HepG2 (cell line): ENCODE results near the gene WNT2B. TPM values are rescaled to one million over a fixed set of nuclear protein-coding genes. Genes with fewer than 3 reads are reported as not detected.

ENCODE experiments used
- AHR ChIP-seq: IDR thresholded peaks from 2 replicates; pipeline ENCODE4 v1.6.1; 2018; ENCODE audit warnings: missing genetic modification reagents, missing compliant biosample characterization
- SP2 ChIP-seq: sonication (generic); formaldehyde crosslinking; IDR thresholded peaks from 2 replicates; pipeline ENCODE4 v1.5.1; 2020; ENCODE audit warnings: mild to moderate bottlenecking, missing genetic modification reagents
- ZNF687 ChIP-seq: sonication (generic); formaldehyde crosslinking; IDR thresholded peaks from 2 replicates; pipeline ENCODE4 v1.5.1; 2020; ENCODE audit warnings: mild to moderate bottlenecking, missing genetic modification reagents, moderate library complexity
- ZNF746 ChIP-seq: sonication (generic); formaldehyde crosslinking; IDR thresholded peaks from 2 replicates; pipeline ENCODE4 v1.8.0; 2022; ENCODE audit warnings: mild to moderate bottlenecking, missing genetic modification reagents
- ZSCAN31 ChIP-seq: sonication (generic); formaldehyde crosslinking; IDR thresholded peaks from 2 replicates; pipeline ENCODE4 v1.5.0; 2020; ENCODE audit warnings: low read depth, mild to moderate bottlenecking, missing genetic modification reagents
- polyA plus RNA-seq, 8 experiments: library from polyadenylated mRNA; depleted of rRNA in 3 of 8; stranded (reverse) in 7 of 8; unstranded in 1 of 8; fragments of >200 nt; fragmentation: Illumina TruSeq in 4 of 8; extraction: Trizol in 4 of 8; gene quantifications; 2 replicates each; pipeline versions ENCODE4 v1.2.1 to v1.2.3, GENCODE V29; 2011 to 2016; ENCODE audit warnings: low read depth in 4 of 8, missing spikeins in 1 of 8, mixed read lengths in 1 of 8; ENCODE audit not compliant: insufficient read depth in 1 of 8
- total RNA-seq, 5 experiments: library from RNA; depleted of rRNA; stranded (reverse); fragments of >200 nt; fragmentation: Illumina TruSeq; extraction: Trizol; gene quantifications; 2 replicates each; pipeline ENCODE4 v1.2.3, GENCODE V29; 2016; ENCODE audit warnings: low read depth in 1 of 5
- TF ChIP-seq, protein P1 (sequence below): sonication (generic); formaldehyde crosslinking; IDR thresholded peaks from 2 replicates; pipeline ENCODE4 v1.4.0; 2020; ENCODE audit warnings: missing genetic modification reagents
- TF ChIP-seq, protein P2 (sequence below): IDR thresholded peaks from 2 replicates; pipeline ENCODE4 v1.6.1; 2016; ENCODE audit warnings: missing biosample characterization, missing genetic modification reagents, low read depth
- TF ChIP-seq, protein P3 (sequence below): sonication (generic); formaldehyde crosslinking; IDR thresholded peaks from 2 replicates; pipeline ENCODE4 v1.4.0; 2020; ENCODE audit warnings: missing genetic modification reagents
- TF ChIP-seq, protein P4 (sequence below): IDR thresholded peaks from 2 replicates; pipeline ENCODE4 v1.6.1; 2012; ENCODE audit warnings: low read depth, low read length, improper control_type of control experiment

WNT2B gene
- total and polyA plus RNA-seq, 2 of the 13 experiments (the other 11 are each of a cell fraction or from before 2014, with no cell fraction given), result 0.11 to 0.32 TPM

DNA sequence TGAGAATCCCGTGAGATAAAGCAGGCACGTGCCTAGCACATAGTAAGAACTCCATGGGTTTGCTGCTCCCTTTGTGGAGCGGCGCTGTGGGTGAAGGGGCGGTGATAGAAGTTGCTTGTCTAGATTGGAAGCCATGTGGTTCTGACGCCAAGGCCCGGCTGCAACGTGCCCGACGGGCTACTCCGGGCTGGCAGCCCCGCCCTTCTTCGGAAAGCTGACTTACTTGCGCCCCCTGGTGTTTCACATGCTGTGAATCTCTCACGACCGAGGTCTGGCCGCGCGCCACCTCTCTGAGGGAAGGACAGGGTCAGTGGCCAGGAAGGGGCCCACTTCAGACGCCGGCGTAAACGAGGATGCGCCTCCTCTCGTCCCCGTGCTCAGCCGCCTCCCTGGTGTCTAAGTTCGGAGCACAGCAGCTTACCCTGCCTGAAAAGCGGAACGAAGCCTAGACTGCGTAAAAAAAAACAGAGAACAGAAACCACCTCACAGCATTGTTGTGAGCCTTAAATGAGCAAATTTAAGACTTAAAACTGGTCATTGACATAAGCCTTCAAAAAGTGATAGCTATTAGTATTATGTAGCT is 42.6 kb upstream of the WNT2B start (continued):
- TF ChIP-seq, protein P1, sequence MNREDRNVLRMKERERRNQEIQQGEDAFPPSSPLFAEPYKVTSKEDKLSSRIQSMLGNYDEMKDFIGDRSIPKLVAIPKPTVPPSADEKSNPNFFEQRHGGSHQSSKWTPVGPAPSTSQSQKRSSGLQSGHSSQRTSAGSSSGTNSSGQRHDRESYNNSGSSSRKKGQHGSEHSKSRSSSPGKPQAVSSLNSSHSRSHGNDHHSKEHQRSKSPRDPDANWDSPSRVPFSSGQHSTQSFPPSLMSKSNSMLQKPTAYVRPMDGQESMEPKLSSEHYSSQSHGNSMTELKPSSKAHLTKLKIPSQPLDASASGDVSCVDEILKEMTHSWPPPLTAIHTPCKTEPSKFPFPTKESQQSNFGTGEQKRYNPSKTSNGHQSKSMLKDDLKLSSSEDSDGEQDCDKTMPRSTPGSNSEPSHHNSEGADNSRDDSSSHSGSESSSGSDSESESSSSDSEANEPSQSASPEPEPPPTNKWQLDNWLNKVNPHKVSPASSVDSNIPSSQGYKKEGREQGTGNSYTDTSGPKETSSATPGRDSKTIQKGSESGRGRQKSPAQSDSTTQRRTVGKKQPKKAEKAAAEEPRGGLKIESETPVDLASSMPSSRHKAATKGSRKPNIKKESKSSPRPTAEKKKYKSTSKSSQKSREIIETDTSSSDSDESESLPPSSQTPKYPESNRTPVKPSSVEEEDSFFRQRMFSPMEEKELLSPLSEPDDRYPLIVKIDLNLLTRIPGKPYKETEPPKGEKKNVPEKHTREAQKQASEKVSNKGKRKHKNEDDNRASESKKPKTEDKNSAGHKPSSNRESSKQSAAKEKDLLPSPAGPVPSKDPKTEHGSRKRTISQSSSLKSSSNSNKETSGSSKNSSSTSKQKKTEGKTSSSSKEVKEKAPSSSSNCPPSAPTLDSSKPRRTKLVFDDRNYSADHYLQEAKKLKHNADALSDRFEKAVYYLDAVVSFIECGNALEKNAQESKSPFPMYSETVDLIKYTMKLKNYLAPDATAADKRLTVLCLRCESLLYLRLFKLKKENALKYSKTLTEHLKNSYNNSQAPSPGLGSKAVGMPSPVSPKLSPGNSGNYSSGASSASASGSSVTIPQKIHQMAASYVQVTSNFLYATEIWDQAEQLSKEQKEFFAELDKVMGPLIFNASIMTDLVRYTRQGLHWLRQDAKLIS (CRISPR knock-in tag), result no peak
- TF ChIP-seq SP2 (CRISPR knock-in tag), result no peak
- no peak for TF ChIP-seq ZNF746 (CRISPR knock-in tag)
- TF ChIP-seq, protein P2, sequence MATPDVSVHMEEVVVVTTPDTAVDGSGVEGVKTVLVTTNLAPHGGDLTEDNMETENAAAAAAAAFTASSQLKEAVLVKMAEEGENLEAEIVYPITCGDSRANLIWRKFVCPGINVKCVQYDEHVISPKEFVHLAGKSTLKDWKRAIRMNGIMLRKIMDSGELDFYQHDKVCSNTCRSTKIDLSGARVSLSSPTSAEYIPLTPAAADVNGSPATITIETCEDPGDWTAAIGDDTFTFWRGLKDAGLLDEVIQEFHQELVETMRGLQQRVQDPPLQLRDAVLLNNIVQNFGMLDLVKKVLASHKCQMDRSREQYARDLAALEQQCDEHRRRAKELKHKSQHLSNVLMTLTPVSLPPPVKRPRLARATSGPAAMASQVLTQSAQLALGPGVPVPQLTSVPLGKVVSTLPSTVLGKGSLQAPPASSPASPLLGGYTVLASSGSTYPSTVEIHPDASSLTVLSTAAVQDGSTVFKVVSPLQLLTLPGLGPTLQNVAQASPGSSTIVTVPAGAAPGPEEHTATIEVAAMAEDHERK (CRISPR knock-in tag), result no peak
- TF ChIP-seq, protein P3, sequence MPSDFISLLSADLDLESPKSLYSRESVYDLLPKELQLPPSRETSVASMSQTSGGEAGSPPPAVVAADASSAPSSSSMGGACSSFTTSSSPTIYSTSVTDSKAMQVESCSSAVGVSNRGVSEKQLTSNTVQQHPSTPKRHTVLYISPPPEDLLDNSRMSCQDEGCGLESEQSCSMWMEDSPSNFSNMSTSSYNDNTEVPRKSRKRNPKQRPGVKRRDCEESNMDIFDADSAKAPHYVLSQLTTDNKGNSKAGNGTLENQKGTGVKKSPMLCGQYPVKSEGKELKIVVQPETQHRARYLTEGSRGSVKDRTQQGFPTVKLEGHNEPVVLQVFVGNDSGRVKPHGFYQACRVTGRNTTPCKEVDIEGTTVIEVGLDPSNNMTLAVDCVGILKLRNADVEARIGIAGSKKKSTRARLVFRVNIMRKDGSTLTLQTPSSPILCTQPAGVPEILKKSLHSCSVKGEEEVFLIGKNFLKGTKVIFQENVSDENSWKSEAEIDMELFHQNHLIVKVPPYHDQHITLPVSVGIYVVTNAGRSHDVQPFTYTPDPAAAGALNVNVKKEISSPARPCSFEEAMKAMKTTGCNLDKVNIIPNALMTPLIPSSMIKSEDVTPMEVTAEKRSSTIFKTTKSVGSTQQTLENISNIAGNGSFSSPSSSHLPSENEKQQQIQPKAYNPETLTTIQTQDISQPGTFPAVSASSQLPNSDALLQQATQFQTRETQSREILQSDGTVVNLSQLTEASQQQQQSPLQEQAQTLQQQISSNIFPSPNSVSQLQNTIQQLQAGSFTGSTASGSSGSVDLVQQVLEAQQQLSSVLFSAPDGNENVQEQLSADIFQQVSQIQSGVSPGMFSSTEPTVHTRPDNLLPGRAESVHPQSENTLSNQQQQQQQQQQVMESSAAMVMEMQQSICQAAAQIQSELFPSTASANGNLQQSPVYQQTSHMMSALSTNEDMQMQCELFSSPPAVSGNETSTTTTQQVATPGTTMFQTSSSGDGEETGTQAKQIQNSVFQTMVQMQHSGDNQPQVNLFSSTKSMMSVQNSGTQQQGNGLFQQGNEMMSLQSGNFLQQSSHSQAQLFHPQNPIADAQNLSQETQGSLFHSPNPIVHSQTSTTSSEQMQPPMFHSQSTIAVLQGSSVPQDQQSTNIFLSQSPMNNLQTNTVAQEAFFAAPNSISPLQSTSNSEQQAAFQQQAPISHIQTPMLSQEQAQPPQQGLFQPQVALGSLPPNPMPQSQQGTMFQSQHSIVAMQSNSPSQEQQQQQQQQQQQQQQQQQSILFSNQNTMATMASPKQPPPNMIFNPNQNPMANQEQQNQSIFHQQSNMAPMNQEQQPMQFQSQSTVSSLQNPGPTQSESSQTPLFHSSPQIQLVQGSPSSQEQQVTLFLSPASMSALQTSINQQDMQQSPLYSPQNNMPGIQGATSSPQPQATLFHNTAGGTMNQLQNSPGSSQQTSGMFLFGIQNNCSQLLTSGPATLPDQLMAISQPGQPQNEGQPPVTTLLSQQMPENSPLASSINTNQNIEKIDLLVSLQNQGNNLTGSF, result no peak
- TF ChIP-seq ZSCAN31 (CRISPR knock-in tag), result peak; percentile 63; the same call in 1 of the 2 replicates
- TF ChIP-seq AHR, result 0 out of 2 replicates have a peak, but pooled peaks have one; percentile 39
- TF ChIP-seq, protein P4, sequence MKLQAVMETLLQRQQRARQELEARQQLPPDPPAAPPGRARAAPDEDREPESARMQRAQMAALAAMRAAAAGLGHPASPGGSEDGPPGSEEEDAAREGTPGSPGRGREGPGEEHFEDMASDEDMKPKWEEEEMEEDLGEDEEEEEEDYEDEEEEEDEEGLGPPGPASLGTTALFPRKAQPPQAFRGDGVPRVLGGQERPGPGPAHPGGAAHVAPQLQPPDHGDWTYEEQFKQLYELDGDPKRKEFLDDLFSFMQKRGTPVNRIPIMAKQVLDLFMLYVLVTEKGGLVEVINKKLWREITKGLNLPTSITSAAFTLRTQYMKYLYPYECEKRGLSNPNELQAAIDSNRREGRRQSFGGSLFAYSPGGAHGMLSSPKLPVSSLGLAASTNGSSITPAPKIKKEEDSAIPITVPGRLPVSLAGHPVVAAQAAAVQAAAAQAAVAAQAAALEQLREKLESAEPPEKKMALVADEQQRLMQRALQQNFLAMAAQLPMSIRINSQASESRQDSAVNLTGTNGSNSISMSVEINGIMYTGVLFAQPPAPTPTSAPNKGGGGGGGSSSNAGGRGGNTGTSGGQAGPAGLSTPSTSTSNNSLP, result no peak
- TF ChIP-seq ZNF687 (CRISPR knock-in tag), result peak; percentile 98
